Stimulated activated CD8-positive, alpha-beta memory T cell treated with anti-CD3 and anti-CD28 coated beads, Interleukin-7, amount 100 ng/mL, for 48 hours (primary cell): ENCODE measurements around the gene DDHD1.
"Not testable (repeated sequence)": the region's sequence is repeated elsewhere in the genome, so short reads cannot be mapped to it uniquely, and the experiment has no call there.

Experiments used
- DNase-seq, 2 donors: peaks; one replicate each; pipeline ENCODE4 v3.0.0-alpha.2; 2020; ENCODE audit warnings: low read depth in 1 of 2; ENCODE audit errors: extremely low read depth in 1 of 2

Gene DDHD1

DNA sequence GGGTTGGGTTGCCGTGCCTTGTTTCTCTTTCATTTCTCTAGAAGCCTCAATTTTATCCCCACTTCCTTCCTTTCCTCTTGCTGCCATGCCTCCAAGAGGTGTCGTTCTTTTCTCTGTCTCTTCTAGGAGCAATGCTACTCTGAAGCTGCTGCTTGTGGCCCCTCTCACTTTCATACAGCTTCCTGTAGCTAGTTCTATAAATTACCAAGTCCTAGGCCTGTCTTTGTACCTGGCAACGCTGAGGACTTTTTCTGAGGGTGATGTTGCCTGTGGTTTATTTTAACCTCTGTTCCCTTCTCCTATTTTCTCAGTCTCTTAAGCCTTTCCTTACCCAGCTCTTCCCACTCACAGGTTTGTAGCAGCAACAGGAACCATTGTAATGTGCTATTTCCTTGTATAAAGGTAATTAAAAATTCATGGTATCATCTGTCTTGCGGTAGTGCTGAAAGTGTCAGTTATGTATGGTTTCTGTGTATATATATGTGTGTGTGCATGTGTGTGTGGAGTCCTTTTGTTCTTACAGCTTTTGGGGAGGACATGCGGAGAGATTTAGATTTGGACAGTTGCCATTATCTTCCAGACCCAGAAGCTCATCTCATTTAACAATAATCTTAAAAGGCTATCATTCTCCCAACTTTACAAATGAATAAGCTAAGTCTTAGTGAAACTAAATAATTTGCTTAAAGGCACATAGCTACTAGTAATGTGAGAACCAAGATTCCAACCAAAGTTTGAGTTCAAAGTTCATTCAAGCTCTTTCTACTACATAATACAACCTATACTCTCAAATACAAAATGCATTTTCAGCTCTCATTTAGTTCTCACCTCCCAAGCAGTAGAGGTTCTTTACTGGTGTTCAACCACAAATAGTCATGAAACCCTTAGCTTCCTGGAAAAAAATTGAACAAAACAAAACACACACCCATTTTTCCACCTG lies 43.8 kb downstream of the DDHD1 start:
- DNase-seq = peak; percentile 18 to 34

DNA sequence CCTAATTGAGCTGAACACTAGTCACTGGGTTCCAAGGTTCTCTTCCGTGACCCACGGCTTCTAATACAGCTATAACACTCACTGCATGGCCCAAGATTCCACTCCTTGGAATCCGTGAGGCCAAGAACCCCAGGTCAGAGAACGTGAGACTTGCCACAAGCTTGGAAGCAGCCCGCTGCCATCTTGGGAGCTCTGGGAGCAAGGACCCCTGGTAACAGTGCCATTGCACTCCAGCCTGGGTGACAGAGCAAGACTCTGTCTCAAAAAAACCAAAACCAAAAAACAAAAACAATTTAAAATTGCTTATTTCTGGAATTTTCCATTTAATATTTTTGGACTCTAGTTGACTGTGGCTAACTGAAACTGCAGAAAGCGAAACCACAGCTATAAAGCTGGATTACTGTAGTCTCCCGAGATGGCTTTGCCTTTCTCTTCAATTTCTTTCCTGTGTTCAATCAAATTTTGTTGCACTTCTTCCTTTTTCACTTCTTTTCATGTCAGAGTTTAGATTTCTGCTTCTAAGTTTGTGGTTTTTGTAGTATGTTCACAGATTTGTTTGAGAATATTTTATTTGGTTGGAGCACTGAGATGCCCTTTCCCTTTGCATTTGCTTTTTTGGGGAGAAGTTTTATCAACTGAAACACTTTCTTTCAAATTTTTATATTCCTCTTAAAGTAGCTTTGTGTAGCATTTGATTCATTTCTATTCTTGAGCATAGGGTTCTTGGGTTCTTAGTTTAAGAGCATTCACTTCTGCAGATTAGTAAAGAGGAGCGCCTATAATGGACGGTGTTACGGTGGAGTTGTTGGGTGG lies 44.6 kb downstream of the DDHD1 start:
- no peak for DNase-seq

DNA sequence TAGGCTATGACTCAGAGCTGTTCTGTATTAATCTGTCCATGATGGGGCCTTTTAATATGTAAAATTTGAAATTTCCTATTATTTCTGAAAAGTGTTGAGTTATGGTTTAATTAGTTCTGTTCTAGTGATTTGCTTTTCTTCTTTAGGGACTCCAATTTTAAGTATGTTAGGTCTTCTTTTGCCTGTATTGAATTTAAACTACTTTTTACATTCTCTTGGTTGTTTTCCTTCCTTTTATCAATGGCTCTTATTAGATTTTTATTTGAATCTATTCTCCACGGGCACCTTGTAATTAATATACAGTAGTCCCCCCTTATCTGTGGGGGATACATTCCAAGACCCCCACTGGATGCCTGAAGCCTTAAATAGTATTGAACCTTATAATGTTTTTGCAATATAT lies 46.4 kb downstream of the DDHD1 start:
- no peak for DNase-seq

DNA sequence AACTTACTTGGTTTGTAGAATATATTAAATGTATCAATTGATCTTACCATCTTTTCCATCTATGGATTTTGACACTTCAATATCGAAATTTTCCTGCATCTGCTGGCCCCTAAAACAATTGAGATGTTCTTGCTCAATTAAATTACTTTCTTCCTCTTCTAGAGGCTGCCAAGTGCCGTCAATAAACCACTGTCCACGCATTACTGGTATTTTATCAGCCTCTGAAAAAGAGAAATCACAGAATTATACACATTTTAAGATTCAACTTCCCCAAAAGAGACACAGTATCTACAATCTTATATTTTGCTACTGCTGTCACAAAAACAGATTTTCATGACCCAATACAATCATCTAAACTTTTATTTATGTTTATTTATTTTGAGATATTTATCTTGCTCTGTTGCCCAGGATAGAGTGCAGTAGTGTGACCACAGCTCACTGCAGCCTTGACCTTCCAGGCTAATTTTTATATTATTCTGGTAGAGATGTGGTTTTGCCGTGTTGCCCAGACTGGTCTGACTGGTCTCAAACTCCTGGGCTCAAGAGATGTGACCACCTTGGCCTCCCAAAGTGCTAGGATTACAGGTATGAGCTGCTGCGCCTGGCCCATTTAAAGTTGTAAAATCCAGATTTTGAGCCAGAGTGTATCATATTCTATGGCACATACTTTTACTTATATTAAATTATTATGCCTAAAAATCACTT lies 49.3 kb downstream of the DDHD1 start:
- DNase-seq = no peak

DNA sequence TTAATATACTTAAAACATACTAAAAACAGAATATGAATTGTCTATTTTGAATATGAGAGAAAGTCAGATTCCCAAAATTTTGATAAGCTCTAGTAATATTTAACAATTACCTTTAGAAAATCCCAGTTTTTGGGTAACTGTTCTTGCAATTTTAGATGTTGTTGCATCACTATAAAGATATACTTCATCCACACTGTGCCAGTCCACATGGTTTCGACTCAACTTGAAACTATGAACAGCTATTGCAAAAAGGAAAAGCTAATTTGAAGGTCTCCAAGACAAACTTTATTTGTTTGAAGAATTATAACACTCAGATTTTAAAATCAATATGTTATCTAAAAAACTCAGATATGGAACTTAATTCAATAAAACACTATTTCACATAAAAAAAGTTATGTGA lies 59.9 kb downstream of the DDHD1 start:
- no peak for DNase-seq

DNA sequence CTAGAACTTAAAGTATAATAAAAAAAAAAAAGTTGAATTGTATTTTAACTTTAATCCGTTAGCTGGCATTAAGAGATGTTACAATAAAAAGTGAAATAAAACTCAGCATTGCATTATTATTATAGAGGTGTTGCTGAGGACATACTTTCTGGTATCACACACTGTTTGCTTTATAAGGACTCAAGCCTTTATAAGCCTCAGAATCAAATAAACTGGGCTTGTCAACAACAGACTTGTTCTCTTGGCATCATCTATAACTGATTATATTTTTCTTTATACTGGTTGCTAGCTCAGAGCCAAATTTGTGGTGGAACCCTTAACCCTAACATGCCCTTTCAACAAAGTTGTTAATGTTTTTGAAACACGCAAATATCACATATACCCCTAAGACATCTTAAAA lies 62.3 kb downstream of the DDHD1 start:
- DNase-seq = no peak

DNA sequence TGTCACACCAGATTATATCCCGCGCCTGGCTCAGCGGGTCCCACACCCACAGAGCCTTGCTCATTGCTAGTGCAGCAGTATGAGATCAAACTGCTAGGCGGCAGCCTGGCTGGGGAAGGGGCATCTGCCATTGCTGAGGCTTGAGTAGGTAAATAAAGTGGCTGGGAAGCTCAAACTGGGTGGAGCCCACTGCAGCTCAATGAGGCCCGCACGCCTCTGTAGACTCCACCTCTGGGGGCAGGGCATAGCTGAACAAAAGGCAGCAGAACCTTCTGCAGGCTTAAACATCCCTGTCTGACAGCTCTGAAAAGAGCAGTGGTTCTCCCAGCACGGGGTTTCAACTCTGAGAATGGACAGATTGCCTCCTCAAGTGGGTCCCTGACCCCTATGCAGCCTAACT lies 68.2 kb downstream of the DDHD1 start:
- not testable (repeated sequence) for DNase-seq

DNA sequence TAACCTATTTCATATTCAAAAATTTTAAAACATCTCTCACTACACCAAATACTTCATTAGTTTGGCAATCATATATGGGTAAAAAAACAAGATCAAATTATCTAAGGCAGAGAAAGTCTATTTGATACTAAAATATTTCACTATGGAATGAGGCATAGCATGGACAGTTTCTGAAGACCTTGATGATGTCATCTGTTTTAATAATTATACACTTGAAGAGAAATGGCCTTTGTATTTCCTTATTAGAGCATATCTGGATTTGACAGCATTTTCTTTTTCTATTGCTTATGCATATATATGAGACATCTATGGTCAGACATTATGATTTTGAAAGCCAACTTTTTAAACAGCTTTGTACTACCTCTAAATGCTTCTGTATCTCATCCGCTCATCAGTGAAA lies 88.6 kb downstream of the DDHD1 start:
- no peak for DNase-seq

DNA sequence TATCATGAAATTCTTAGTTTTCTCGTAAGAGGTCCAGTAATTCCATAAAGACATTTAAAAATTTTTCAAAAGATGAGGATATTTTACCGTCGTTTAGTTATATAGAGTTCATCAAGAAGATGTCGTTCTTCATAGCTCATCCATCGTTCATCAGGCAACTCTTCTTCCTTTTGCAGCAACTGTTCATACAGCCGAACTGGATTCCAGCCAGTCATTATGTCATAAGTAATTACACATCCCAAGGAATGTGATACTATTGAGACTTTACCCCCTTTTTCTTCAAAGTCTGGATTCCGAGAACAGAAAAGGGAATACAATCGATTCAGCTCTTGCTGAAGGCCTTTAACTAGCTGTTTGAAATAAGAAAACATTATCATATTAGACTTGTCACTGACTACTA lies 90.3 kb downstream of the DDHD1 start:
- no peak for DNase-seq

DNA sequence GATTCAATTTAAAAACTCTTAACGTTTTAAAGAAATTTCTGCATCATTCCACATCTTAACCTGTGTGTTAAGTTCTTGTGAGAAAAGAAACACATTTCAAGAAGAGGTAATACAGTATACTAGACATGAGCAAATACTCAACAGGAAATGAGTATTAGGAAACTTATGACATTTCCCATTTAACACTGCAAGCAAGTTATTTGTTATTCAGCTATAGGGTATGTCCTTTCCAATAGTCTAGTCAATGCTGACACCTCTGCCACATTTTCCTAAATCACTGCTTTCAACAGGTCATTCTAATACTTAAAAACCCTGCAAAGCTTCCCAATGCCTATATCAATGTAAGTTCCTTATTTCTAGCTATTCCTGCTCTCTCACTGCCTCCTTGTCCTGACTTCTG lies 93.1 kb downstream of the DDHD1 start:
- no peak for DNase-seq

DNA sequence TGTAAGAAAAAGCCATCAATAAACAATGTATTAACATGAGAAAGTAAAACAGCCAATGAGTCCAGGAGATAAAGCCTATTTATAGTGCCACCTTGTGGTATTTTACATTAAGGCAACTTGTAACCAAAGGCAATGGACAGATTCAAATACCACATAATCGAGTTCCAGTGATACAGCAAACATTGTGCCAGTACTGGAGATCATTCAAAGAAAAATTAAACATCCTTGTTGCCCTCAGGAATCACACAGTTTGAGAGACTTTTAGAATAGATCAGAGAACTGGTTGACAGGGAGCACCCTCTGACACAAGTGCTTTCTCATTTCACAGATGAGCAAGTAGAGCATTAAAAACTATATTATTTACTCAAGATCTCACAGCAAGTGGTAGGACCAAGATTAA lies 98.1 kb downstream of the DDHD1 start:
- DNase-seq = no peak

DNA sequence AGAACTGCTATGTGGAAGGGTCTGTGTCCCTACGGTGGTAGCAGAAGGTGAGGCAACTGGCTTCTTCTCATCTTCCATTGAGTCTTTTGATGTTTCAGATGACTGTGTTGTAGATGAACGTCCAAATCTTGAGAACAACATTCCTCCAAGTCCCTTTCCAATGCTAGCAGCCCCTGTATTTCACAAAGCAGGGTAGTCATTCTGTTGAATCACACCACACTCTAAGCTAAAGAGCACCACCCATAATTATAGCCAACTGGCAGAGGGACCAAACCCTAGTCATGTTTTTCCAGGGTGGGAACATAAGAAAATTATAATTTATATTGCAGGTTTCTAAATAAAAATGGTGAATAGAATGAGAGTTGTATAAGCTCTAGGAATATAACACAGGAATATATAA lies 98.7 kb downstream of the DDHD1 start:
- no peak for DNase-seq

DNA sequence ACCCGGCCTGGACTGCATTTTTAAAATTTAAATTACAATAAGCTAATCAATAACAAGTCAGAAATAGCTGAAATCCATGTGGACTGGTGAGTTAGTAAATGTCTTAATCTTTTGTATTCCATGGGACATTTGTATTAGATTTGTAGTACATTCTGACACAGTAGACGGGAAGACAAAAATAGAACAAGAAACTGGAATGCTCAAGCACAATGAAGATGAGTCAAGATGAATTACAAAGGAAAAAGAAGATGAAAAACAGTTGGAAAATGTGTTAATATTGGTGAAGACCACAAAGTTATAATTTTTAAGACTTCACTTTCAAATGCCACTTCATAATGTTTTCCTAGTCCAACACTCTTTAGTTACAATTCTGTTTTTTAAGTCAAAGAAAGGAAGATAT lies 104.5 kb downstream of the DDHD1 start:
- DNase-seq = no peak

DNA sequence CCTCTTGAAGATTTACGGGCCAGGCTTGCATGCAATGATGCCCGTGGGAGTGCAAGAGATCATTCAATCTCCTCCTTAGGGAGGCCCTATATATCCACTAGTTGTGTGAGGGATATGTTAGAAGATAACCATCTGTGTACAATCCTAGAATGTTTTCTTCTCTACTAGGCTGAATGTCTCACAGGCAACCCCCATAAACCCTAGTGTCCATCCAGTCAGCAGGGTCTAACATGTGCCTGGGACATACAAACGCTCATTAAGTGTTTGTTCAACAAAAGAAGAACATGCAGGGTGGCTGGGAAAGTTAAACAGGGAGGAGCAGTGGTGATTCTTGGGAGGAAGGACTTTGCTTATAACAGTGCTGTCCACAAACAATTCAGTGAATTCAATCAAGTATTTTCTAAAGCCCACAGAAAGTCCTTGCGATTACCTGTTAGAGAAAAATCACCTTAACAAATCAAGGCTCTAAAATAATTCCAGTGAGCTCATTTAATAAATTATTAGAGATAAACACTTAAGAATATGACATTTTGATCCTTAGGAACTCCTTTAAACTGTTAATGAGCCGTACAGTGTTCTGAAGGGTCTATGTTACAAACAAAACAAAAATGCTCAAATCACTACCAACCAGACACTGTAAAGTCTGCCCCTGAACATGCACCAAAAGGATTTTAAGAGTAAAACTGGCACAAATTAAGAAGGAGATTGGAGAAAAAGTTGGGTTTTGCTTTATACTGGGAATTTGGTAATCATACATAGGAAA lies 105.6 kb downstream of the DDHD1 start:
- no peak for DNase-seq

DNA sequence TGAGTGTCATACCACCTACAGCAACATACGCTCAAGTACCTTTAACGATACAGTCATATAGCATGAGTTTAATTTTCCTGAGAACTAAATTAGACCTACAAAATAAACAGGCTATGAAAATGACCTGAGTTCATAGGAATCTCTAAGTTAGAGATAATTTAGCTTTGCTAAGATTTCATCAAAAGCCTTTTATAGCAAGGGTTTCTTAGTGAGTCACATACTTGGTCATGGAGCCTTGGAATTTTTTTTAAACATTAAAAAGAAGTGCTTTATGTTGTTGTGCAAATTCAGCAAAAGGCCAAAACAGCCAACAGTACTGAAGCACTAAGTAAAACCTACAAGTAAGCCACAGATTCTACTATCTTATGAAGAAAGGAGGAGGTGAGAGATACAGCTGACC lies 108.6 kb downstream of the DDHD1 start:
- DNase-seq = no peak

DNA sequence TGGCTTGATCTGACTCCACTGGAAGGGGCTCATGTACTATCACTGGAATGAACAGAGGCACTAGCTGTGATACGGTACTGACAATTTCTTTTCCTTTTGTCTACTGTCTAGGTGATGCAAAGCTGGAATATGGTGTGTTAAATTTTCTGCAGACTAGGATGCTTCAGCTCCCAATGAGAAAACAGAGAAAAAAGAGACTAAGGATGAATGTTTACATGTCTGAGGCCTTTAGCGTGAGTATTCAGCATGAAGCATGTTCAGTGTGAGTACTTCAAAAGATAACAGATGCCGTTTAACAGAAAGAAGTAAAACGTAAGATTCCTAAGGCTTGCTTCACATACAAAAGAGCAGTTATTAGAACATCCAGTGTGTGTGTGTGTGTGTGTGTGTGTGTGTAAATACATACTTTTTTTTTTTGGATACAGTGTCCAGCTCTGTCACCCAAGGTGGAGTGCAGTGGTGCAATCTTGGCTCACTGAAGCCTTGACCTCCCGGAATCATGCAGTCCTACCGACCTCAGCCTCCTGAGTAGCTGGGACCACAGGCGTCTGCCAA lies 110.0 kb downstream of the DDHD1 start:
- no peak for DNase-seq

DNA sequence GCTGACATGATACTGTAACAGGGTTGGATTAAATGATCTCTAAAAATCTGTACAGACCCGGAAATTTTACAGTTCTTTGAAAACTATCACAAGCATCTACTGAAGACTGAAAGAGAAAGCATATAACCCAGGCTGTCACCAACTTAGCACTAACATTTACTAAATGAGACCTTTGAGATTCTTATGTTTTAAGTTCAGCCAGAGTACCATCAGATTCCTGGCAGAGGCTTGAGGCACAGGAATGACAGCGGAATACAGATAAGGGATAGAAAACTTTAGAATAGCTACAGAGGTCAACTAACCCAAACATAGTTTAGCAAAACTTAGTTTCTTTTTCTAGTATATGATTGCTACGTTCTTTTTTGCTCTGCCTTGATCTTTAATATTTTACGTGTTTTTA lies 110.6 kb downstream of the DDHD1 start:
- DNase-seq = no peak

DNA sequence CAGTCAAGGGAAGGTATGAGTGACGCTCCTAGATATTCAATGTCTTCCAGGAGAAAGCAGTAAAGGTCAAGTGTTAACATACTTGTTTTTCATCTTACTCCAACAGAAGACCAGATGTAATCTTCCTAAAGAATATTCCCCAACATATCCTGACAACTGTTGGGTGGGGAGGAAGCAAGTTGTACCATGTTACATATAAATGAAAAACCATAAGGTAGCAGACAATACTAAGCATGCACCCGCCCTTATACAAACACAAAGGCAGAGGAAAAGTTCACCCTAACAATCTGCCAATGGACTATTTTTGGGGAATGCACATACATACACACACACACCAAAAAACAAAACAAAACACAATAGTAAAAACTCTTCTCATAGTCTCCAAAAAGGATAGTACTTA lies 112.1 kb downstream of the DDHD1 start:
- no peak for DNase-seq

DNA sequence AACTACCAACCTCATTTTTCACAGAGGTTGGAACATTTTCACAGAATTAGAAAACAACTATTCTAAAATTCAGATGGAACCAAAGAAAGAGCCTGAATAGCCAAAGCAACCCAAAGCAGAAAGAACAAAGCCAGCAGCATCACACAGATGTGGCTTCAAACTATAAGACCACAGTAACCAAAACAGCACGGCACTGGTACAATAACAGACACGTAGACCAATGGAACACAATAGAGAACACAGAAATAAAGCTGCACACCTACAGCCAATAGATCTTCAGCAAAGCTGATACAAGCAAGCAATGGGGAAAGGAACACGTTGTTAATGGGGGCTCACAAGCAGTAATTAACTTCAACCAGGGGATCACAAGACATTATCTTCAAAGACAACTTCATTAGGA lies 114.5 kb downstream of the DDHD1 start:
- no peak for DNase-seq

DNA sequence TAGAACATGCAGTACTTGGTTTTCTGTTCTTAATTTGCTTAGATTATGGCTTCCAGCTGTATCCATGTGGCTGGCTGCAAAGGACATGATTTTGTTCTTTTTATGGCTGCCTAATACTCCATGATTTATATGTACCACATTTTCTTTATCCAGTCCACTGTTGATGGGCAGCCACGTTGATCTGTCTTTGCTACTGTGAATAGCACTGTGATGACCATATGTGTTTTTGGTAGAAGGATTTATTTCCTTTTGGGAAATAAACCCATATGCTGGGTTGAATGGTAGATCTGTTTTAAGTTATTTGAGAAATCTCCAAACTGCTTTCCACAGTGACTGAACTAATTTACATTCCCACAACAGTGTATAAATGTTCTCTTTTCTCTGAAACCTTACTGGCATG lies 116.1 kb downstream of the DDHD1 start:
- DNase-seq = no peak
